ENCODE results near the gene GRIK4. TPM values are rescaled to one million over a fixed set of nuclear protein-coding genes. Genes with fewer than 3 reads are reported as not detected.

Gene GRIK4
- total RNA-seq, 3 donors from 2014 or later: 0.36 to 0.51 TPM; not detected in 1

GRCh38 chr11:120708511-120709183, 197.1 kb downstream of the GRIK4 start:
- ATAC-seq: no peak
- intact Hi-C loops (cut with DNase I, micrococcal nuclease): no loop called here
- TF ChIP-seq, protein P1, sequence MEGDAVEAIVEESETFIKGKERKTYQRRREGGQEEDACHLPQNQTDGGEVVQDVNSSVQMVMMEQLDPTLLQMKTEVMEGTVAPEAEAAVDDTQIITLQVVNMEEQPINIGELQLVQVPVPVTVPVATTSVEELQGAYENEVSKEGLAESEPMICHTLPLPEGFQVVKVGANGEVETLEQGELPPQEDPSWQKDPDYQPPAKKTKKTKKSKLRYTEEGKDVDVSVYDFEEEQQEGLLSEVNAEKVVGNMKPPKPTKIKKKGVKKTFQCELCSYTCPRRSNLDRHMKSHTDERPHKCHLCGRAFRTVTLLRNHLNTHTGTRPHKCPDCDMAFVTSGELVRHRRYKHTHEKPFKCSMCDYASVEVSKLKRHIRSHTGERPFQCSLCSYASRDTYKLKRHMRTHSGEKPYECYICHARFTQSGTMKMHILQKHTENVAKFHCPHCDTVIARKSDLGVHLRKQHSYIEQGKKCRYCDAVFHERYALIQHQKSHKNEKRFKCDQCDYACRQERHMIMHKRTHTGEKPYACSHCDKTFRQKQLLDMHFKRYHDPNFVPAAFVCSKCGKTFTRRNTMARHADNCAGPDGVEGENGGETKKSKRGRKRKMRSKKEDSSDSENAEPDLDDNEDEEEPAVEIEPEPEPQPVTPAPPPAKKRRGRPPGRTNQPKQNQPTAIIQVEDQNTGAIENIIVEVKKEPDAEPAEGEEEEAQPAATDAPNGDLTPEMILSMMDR (IDR thresholded peaks at IDR 0.05): no peak
- H3K4me1 ChIP-seq (ENCODE audit: low read depth): no peaks in the 10 kb centered on the region
- H3K4me3 ChIP-seq: no peak overlapping the region
- no peaks in the 10 kb centered on the region for H3K9me3 ChIP-seq
- DNase-seq: no peak
- H3K36me3 ChIP-seq (ENCODE audit: low read depth): no peaks in the 10 kb centered on the region

GRCh38 chr11:120709808-120710207, 198.3 kb downstream of the GRIK4 start:
- intact Hi-C loops (cut with DNase I, micrococcal nuclease): no loop called here
- DNase-seq (no peak), ATAC-seq (no peak)
- H3K4me3 ChIP-seq: no peak overlapping the region
- no peaks in the 10 kb centered on the region for H3K36me3 ChIP-seq (ENCODE audit: low read depth)
- no peaks in the 10 kb centered on the region for H3K9me3 ChIP-seq
- TF ChIP-seq, protein P1 (IDR thresholded peaks at IDR 0.05): no peak
- no peaks in the 10 kb centered on the region for H3K4me1 ChIP-seq (ENCODE audit: low read depth)

- Histone ChIP-seq H3K4me3 (no peak overlapping the region), H3K4me1 (ENCODE audit: low read depth) (no peaks in the 10 kb centered on the region), H3K36me3 (ENCODE audit: low read depth) (no peaks in the 10 kb centered on the region), H3K9me3 (no peaks in the 10 kb centered on the region)
- intact Hi-C loops (cut with DNase I, micrococcal nuclease): no loop called here
- DNase-seq (peak in 2 of 3 donors; percentile 18 to 36), ATAC-seq (peak; percentile 55)
- TF ChIP-seq, protein P1 (IDR thresholded peaks at IDR 0.05): no peak
Measured at GRCh38 chr11:120710354-120711131, 199.0 kb downstream of the GRIK4 start.

DNA sequence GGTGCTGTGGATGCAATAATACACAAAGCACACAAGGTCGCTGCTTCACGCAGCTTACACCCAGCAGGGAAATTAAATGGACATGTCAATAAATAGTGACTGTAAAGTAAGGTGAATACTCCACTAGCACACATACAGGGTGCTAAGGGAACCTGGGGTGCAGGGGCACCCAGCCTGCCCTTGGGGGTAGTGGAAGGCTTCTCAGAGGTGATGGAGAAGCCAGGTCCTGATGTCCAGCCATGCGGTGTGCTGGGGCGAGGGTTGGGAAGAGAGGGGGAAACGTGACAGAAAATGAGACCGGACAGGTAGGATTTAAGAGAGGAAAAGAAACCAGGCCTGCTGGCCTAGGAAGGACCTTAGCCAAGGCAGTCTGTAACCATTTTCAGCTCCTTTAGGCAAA, 200.5 kb downstream of the GRIK4 start:
- ATAC-seq (no peak), DNase-seq (no peak)
- Histone ChIP-seq H3K4me3 (no peak overlapping the region), H3K36me3 (ENCODE audit: low read depth) (no peaks in the 10 kb centered on the region), H3K9me3 (no peaks in the 10 kb centered on the region), H3K4me1 (ENCODE audit: low read depth) (no peaks in the 10 kb centered on the region)
- TF ChIP-seq, protein P1 (IDR thresholded peaks at IDR 0.05): no peak
- intact Hi-C loops (cut with DNase I, micrococcal nuclease): no loop called here

DNA sequence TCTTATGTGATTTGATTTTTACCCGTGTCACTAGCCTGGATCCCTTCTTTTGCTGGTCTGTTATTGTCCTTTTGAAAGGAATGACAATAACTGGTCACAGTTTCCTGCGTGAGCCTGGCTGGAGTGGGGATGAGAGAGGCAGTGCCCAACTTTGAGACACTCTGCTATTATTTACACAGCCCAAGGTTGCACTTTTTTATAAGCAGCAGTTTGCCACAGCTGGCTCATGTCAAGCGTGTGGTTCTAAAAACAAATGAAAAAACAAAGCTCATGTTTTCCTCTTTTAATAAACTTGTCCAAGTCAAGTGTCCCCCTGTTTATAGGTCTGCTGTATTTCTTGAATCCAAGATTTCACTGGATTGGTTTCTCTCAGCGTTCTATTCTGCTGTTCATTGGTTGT, 201.3 kb downstream of the GRIK4 start:
- DNase-seq (no peak), ATAC-seq (no peak)
- intact Hi-C loops (cut with DNase I, micrococcal nuclease): no loop called here
- Histone ChIP-seq H3K9me3 (no peaks in the 10 kb centered on the region), H3K4me3 (no peak overlapping the region), H3K36me3 (ENCODE audit: low read depth) (no peaks in the 10 kb centered on the region), H3K4me1 (ENCODE audit: low read depth) (no peaks in the 10 kb centered on the region)
- TF ChIP-seq, protein P1 (IDR thresholded peaks at IDR 0.05): no peak

Data from mucosa of descending colon (tissue), 3 donors.